Activated CD4-positive, alpha-beta T cell treated with anti-CD3 and anti-CD28 coated beads, Interleukin-2, amount 50 U/mL, for 1 hour (primary cell): Measurements from ENCODE around the gene CLDN2.

Source experiments
- DNase-seq: peaks from one replicate; pipeline ENCODE4 v3.0.0-alpha.2; 2020

Gene CLDN2

DNA sequence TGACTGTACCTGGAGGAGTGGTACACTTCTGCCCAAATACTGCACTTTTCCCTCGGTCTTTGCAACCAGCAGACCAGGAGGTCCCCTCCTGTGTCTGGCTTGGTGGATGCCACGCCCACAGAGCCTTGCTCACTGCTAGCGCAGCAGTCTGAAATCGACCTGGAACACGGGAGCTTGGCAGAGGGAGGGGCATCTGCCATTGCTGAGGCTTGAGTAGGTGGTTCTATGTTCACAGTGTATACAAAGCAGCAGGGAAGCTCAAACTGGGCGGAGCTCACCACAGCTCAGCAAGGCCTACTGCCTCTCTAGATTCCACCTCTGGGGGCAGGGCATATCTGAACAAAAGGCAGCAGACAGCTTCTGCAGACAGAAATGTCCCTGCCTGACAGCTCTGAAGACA, 46.3 kb downstream of the CLDN2 start:
- DNase-seq, result peak; percentile 0

DNA sequence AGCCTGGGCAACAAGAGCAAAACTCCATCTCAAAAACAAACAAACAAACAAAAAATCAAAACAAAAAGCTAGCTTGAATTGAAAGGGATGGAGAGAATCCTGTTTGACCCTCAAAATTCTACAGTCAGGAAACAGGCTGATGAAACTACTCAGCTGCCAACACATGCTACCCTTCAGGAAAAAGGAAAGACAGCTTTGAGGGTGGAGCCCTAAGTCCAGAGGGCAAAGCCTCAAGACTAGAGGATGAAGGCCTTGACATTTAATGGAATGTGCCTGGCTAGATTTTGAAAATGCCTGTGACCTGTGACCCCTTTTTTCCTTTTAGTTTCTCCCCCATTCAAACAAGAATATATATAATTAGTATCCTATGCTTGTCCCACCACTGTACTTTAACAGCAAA, 52.7 kb downstream of the CLDN2 start:
- DNase-seq, result no peak

DNA sequence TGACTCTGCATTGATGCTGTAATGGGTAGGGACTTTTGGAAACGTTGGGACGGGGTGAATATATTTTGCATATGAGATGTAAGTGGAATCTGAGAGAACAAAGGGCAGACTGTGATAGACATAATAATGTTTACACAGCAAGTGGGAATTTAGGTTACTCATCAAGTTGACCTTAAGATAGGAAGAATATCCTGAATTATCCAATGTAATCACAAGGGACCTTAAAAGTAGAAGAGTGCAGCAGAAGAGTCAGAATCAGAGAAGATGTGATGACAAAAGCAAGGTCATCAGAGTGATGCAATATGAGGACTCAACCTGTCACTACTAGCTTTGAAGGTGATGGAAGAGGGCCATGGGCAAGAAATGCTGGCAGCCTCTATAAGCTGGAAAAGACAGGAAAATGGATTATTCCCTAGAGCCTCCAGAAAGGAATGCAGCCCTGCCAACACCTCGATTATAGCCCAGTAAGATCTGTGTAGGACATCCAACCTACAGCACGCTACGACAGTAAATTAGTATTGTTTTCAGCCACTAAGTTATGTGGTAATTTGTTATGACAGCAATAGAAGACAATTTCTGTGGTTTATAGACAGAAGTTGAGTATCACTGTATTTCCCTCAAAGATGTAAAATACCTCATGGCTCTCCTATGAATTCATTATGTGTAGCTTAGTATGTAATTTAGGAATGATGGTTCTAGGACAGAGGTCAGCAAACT, 53.4 kb downstream of the CLDN2 start:
- DNase-seq, result no peak

DNA sequence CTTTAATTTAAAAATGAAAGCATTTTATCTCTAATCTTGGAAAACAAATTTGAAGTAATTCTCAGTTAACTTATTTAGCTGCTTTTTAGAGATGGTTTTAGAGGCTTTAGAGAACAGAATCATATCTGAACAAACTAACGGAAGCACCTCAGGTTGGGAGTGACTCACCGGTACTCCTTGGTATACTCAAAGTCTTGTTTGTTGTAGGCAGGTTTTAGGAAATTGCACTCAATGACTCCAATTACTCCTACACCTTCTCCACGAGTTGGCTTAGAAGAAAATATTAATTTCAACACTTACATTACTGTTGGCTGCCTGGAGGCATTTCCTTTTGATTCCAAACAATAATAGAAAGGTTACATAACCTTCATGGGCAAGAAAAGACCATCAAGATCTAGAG, 56.2 kb downstream of the CLDN2 start:
- DNase-seq, result no peak
